CD4-positive, alpha-beta T cell (primary cell): ENCODE data around the gene VSIG10. TPM values are rescaled to one million over a fixed set of nuclear protein-coding genes. Genes with fewer than 3 reads are reported as not detected.
A peak's percentile ranks its signal among the peaks of the same experiment; 100 is the strongest.
"Not testable (repeated sequence)": the region's sequence is repeated elsewhere in the genome, so short reads cannot be mapped to it uniquely, and the experiment has no call there.

Experiments used
- ATAC-seq: fragments of 200-7000 bp; cut with Tn5 transposase; one replicate; pipeline ENCODE4 v1.10.0; 2022; ENCODE audit warnings: mild to moderate bottlenecking; ENCODE audit not compliant: poor library complexity
- CTCF ChIA-PET: fragments of 350-600 bp; sonication (Branson Sonifier 250); formaldehyde crosslinking; loops from one replicate; lab custom pipeline; 2021; ENCODE audit warnings: antibody characterized with exemption, inconsistent platforms; lab: Charles Lee
- POLR2A ChIA-PET: fragments of 350-600 bp; sonication (Branson Sonifier 250); formaldehyde crosslinking; loops from one replicate; lab custom pipeline; 2021; ENCODE audit warnings: antibody characterized with exemption, inconsistent platforms; lab: Charles Lee
- DNase-seq, 14 experiments: peaks; one replicate each; pipeline ENCODE4 v3.0.0-alpha.2; 2013 to 2020; ENCODE audit warnings: mixed read lengths in 2 of 14
- H3K27ac ChIP-seq, 2 donors: one replicate each; pipeline versions ENCODE4 v1.5.1 to v1.7.0; 2013; ENCODE audit warnings: low read length in 2 of 2, low read depth in 1 of 2, mild to moderate bottlenecking in 1 of 2
- H3K27me3 ChIP-seq, 2 experiments: 1 replicate in 1 of 2; 2 replicates in 1 of 2; pipeline versions ENCODE4 v1.6.1 to v1.7.0; 2013; ENCODE audit warnings: low read length in 2 of 2, control low read depth in 1 of 2, mild to moderate bottlenecking in 1 of 2, moderate library complexity in 1 of 2; ENCODE audit not compliant: insufficient read depth in 2 of 2, control insufficient read depth in 1 of 2
- H3K36me3 ChIP-seq: one replicate; pipeline ENCODE4 v1.6.1; 2013; ENCODE audit warnings: low read length, control low read depth; ENCODE audit not compliant: insufficient read depth
- H3K4me1 ChIP-seq: one replicate; pipeline ENCODE4 v1.6.1; 2013; ENCODE audit warnings: low read length, control low read depth; ENCODE audit not compliant: insufficient read depth
- H3K4me3 ChIP-seq: one replicate; pipeline ENCODE4 v1.5.1; 2013; ENCODE audit warnings: mild to moderate bottlenecking, low read length, moderate library complexity
- H3K9me3 ChIP-seq, 2 experiments: 1 replicate in 1 of 2; 2 replicates in 1 of 2; pipeline versions ENCODE4 v1.6.1 to v1.7.0; 2013; ENCODE audit warnings: low read length in 2 of 2, mild to moderate bottlenecking in 2 of 2, control low read depth in 1 of 2, moderate library complexity in 1 of 2; ENCODE audit not compliant: control insufficient read depth in 1 of 2, insufficient read depth in 1 of 2
- H3K27ac Mint-ChIP-seq: one replicate; pipeline ENCODE4 v1.8.0; 2020; ENCODE audit warnings: mixed read lengths
- H3K27me3 Mint-ChIP-seq: one replicate; pipeline ENCODE4 v1.8.0; 2021; ENCODE audit warnings: mixed read lengths
- H3K36me3 Mint-ChIP-seq: one replicate; pipeline ENCODE4 v1.8.0; 2021; ENCODE audit warnings: low read depth, mixed read lengths
- H3K4me1 Mint-ChIP-seq: one replicate; pipeline ENCODE4 v1.8.0; 2021; ENCODE audit warnings: low read depth, mixed read lengths
- H3K4me3 Mint-ChIP-seq: one replicate; pipeline ENCODE4 v1.8.0; 2020; ENCODE audit warnings: mild to moderate bottlenecking, mixed read lengths
- H3K9me3 Mint-ChIP-seq: one replicate; pipeline ENCODE4 v1.8.0; 2020; ENCODE audit warnings: mixed read lengths
- CTCF ChIP-seq: fragments of 200-600 bp; IDR thresholded peaks from one replicate; pipeline ENCODE4 v1.8.0; 2022; ENCODE audit warnings: antibody characterized with exemption, mild to moderate bottlenecking
- intact Hi-C, 2 experiments: fragments of 100-400 bp; cut with DNase I in 1 of 2; cut with micrococcal nuclease in 1 of 2; formaldehyde crosslinking; loops; one replicate each; pipeline versions ENCODE4 v1.15.1 to v1.9.0; 2023 to 2025; cut with DNase I, micrococcal nuclease
- total RNA-seq, 174 experiments: library from RNA in 2 of 174; stranded (reverse) in 2 of 174; gene quantifications; one replicate each; pipeline ENCODE4 v1.2.3 and lab custom pipeline; 2021 to 2026

VSIG10 gene
- total RNA-seq, 2 experiments from 2014 or later: 2.2 TPM

- Mint-ChIP-seq H3K27me3 (no peaks in the 10 kb centered on the region), H3K9me3 (no peaks in the 10 kb centered on the region), H3K36me3 (peaks cover 41% of the 10 kb centered on the region), H3K27ac (peak overlapping the region; percentile 92), H3K4me3 (peak overlapping the region; percentile 98), H3K4me1 (peaks cover 41% of the 10 kb centered on the region)
- CTCF ChIA-PET: interaction anchor here (0.6 to 3.4 kb wide), 7 partner anchors 16 to 268 kb away, joined by 3 to 16 read pairs (median 3); partner anchors contain the start of gene SUDS3
- DNase-seq (peak in 12 of 14 experiments; percentile 5 to 52 (median 20)), ATAC-seq (no peak)
- Histone ChIP-seq H3K27me3 (no peaks in the 10 kb centered on the region), H3K4me1 (peaks cover 33% of the 10 kb centered on the region), H3K27ac (peak overlapping the region; percentile 41 to 42), H3K36me3 (peaks cover 32% of the 10 kb centered on the region), H3K9me3 (no peaks in the 10 kb centered on the region), H3K4me3 (peak overlapping the region; percentile 91)
- POLR2A ChIA-PET: interaction anchor here (1.0 to 2.6 kb wide), 13 partner anchors 9 to 240 kb away, joined by 3 to 28 read pairs (median 7); partner anchors contain the start of genes RFC5, SUDS3 and WSB2
- no peak for TF ChIP-seq CTCF
- intact Hi-C loops: loop anchor here (1.0 to 5.0 kb wide), 5 partner anchors 15 to 241 kb away; partner anchors contain the start of genes RFC5 (in 1 of the 2), SUDS3 (in 1 of the 2), TAOK3 (in 1 of the 2) and WSB2 (in 1 of the 2)
Observed at GRCh38 chr12:118136559-118137003, 32.8 kb upstream of the VSIG10 start.

- peaks cover 27% of the 10 kb centered on the region for H3K36me3 ChIP-seq
- Mint-ChIP-seq H3K36me3 (peaks cover 34% of the 10 kb centered on the region), H3K4me3 (peak within 1 kb of the TSS; percentile 98), H3K4me1 (peaks cover 41% of the 10 kb centered on the region), H3K27ac (peak within 1 kb of the TSS; percentile 92), H3K27me3 (no peaks in the 10 kb centered on the region), H3K9me3 (no peaks in the 10 kb centered on the region)
- H3K27me3 ChIP-seq: no peaks in the 10 kb centered on the region
- ATAC-seq (peak; percentile 99), DNase-seq (peak; percentile 85 to 95 (median 92))
- ChIA-PET CTCF (interaction anchor here (0.8 to 3.4 kb wide), 6 partner anchors 15 to 269 kb away, joined by 3 to 16 read pairs (median 3); partner anchors contain the start of gene SUDS3), POLR2A (interaction anchor here (0.6 to 2.6 kb wide), 18 partner anchors 8 to 242 kb away, joined by 3 to 28 read pairs (median 5); partner anchors contain the start of genes RFC5, SUDS3 and WSB2)
- H3K9me3 ChIP-seq: no peaks in the 10 kb centered on the region
- intact Hi-C loops: loop anchor here (1.0 to 5.0 kb wide), 5 partner anchors 15 to 241 kb away; partner anchors contain the start of genes RFC5 (in 1 of the 2), SUDS3 (in 1 of the 2), TAOK3 (in 1 of the 2) and WSB2 (in 1 of the 2)
- peak within 1 kb of the TSS; percentile 91 for H3K4me3 ChIP-seq
- peak within 1 kb of the TSS; percentile 41 to 42 for H3K27ac ChIP-seq
- peaks cover 33% of the 10 kb centered on the region for H3K4me1 ChIP-seq
- no peak for TF ChIP-seq CTCF
Observed at GRCh38 chr12:118135788-118136558, 32.2 kb upstream of the VSIG10 start, which contains the start of gene PEBP1. TSS of gene PEBP1 (plus strand) at chr12:118136124. CDS start at chr12:118136210, 86 bp downstream.

GRCh38 chr12:118129436-118129835 lies 25.6 kb upstream of the VSIG10 start:
- H3K27ac ChIP-seq, DNase-seq, CTCF ChIA-PET, H3K27ac Mint-ChIP-seq, H3K36me3 ChIP-seq, H3K4me3 Mint-ChIP-seq, ATAC-seq, H3K9me3 Mint-ChIP-seq, H3K4me1 Mint-ChIP-seq, H3K27me3 ChIP-seq, H3K9me3 ChIP-seq, H3K36me3 Mint-ChIP-seq, H3K27me3 Mint-ChIP-seq, H3K4me3 ChIP-seq, POLR2A ChIA-PET, H3K4me1 ChIP-seq: not testable (repeated sequence)
- intact Hi-C loops: loop anchor here in 1 of 2 experiments (10.0 kb wide), 1 partner anchor 255 kb away; no protein-coding TSS in a partner anchor
